Right kidney (tissue), 1 donor: ENCODE results near the gene GRIN2C.
"Not testable (repeated sequence)": the region's sequence is repeated elsewhere in the genome, so short reads cannot be mapped to it uniquely, and the experiment has no call there.

ENCODE experiments used
- DNase-seq: peaks from one replicate; pipeline ENCODE4 v3.0.0-alpha.2; 2016

The GRIN2C gene

DNA sequence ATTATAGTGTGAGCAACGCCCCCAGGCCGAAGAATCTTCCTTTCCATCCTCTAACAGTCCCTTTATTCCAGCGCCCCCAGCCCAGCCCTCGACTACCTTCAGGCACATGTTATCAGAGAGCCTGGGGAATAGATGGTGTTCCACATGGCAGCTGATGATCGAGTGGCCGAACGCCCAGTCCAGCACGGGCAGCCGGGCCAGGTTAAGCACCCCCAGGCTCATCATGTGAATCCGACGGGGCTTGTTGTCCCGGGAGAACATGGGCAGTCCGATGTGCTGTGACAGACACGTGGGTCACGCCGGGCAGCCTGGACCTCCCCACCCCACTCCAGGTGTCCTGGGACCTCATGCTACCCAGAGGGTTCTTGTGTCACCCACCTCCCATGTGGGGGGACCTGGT, 19.6 kb upstream of the GRIN2C start:
- no peak for DNase-seq

DNA sequence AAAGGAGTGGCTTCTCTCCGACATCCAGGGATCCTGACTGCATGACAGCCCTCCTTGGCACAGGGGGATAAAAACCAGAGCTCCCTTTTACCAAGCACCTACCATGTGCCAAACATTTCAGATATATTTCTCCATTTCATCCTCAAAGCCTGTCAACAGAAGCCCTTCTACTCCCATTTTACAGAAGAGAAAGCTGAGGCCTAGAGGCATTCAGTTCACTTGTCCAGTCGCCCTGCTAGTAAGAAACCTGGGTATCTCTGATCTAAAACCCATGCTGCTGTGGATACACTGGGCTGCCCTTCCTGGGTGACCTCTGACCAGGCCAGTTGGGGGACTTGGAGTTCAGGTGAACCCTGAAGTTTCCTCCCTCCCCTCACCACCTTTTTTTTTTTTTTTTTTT, 19.0 kb upstream of the GRIN2C start:
- no peak for DNase-seq

DNA sequence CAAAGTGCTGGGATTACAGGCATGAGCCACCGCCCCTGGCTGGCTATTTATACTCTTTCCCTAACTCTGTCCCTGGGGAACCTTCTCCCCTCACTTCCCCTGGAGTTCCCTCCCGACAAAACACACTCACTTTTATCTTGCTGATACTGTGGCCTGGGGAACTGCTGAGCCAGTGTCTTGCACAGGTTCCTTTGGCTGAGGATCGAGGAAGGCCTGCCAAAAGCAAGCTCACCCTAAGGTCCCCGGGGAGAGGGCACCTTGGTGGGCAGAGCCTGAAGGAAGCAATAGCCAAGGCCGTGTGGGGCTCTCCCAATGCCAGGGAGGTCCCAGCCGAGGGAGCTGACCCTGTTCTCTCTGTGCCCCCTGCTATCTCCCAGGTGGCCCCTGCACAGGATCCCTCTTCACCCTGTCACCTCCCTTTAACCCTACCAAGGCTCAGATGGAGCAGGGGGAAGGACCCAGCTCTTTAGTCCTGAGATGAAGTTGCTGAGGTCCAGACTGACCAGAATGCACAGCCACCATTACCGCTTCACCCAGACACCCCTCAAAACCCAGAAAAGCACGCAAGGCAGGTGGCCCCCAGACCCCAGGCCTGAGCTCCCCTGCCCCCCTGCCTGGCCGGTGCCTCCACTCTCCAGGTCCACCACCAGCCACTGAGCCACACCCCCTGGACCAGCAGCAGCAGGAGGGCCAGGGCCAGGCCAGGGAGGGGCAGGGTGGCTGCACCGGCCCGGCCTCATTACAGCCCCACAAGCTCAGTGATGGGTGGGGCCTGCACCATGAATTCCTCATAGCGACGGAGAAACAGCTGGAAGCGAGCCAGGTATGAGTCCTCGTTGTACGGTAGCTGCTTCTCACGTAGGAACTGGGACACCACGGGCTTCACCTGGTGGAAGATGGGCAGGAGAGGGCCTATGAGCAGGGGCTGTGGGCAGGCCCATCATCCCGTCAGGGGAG, 18.2 kb upstream of the GRIN2C start:
- no peak for DNase-seq

DNA sequence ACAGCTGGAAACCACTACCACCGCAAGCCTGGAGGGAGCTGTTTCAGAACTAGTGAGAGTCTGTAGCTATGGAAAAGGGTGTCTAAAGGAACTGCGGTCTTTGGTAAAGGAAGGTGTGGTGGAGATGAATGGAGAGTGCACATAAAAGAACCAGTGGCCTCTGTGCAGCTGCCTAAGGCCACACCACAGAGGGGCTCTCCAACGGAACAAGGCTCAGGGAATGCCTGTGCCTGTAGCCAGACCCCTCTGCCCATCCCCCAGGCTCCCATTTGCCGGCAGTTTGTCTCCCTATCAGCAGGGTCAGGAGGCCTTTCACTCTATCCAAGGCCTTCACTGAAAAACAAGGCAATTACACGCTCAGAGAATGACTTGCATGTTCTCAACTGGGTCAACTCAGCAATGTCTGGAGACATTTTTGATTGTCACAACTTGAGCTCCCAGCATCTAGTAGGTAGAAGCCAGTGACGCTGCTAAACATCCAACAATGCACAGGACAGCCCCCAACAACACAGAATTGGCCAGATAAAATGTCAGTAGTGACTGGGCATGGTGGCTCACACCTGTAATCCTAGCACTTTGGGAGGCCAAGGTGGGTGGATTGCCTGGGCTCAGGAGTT, 16.4 kb upstream of the GRIN2C start:
- DNase-seq: no peak

DNA sequence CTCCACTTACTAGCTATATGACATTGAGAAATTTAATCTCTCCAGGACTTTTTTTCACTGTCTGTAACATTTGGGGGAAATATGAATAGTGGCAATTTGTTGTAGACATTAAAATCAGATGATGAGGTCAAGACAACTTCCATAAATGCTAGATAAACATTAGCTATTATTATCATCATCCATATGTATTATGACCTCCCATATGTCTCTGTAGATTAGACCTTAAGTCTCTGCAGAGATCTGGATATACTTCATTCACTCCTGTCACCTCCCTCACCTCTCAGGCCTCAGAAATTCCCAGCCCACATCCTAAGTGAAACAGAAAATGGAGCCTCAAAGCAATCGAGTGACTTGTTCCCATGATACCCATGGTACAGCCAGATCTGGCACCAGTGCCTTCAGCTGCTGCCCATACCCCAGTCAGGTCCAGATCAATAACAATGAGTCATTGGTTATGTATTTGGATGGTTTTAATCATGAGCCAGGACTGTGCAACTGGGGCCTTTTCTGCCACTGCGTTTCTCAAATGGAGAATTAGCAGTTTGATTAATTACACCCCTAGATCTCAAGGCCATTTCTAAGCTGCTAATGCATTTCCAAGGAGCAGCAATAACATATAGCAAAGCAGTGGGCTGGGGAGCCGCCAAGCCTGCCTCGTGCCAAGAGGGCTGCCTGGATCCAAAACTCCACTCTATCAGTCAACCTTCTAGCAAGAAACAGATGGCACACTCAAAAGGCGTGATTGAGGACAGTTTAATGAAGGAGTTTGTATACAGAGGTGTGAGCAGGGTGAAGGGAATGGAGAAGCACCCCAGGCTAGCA, 15.7 kb upstream of the GRIN2C start:
- no peak for DNase-seq

DNA sequence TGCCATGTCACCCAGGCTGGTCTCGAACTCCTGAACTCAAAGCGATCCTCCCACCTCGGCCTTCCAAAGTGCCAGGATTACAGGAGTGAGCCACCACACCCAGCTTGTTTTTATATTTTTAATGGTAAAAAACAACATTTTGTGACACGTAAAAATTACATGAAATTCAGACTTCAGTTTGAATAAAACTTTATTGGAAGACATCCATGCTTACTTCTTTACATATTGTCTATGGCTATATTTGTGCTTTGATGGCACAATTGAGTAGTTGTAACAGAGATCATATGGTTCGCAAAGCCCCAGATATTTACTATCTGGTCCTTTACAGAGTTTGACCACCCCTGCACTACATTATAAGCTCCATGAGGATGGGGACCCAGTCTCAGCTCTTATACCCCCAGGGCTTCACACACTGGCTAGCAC, 14.9 kb upstream of the GRIN2C start:
- no peak for DNase-seq

DNA sequence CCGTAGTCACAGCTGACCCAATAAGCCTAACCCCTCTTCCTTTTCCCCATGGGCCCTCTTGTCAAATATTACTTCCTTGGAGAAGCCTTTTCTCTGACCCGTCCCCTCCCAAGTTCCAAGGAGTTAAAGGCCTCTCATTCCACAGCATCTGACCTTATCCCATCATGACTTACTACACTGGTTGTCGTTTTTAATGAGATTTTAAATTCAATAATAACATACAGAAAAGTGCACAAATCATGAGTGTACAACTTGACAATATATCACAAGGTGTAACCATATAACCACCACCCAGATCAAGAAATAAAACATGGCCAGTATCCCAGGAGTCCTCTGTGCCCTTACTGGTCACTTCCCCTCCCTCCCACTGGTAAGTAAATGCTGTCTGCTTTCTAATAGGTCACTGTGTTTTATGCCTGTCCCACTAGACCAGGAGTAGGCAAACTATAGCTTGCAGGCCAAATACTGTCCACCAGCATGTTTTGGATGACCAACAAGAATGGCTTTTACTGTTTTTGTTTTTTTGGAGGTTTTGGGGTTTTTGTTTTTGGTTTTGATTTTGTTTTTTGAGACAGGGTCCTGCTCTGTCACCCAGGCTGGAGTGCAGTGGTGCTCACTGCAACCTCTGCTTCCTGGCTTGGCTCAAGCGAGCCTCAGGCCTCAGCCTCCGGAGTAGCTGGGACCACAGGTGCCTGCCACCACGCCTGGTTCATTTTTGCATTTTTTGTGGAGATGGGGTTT, 14.4 kb upstream of the GRIN2C start:
- no peak for DNase-seq

DNA sequence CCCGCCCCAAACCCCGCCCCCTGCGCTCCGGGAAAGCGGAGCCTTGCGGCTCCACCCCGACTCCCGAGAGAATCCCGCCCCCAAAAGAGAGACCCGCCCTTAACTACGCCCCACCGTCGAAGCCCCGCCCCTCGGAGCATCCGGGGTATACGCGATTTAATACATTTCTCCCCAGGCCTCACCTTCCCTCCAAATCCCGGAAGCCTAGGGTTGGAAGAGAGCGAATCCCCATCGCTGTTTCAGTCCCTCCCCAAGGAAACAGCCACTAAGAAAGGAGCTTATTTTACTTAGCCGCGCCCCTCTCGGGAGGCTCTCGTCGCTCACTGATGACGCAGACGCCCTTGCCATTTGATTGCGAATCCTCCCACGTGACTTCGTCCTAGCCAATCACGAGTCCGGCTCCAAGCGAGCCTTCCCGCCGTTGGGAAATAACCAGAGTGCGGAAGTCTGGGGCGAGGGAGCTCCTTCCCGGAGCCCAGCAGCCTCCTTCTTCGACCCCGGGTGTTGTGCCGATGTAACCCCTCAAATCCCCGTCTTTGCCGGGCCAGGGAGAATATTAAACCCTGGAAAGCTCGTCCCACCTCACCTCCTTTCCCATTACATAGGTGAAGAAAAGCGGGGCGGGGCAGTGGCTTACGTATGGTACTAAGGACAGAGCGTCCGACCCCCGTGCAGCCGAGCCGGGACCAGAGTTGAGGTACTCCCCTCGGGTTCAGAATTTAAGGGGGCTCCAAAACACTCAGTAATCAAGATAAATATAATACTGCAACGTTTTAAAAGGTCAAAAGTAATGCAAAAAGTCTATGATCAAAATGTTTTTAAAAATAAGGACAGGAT, 13.6 kb upstream of the GRIN2C start:
- peak; percentile 96 for DNase-seq

DNA sequence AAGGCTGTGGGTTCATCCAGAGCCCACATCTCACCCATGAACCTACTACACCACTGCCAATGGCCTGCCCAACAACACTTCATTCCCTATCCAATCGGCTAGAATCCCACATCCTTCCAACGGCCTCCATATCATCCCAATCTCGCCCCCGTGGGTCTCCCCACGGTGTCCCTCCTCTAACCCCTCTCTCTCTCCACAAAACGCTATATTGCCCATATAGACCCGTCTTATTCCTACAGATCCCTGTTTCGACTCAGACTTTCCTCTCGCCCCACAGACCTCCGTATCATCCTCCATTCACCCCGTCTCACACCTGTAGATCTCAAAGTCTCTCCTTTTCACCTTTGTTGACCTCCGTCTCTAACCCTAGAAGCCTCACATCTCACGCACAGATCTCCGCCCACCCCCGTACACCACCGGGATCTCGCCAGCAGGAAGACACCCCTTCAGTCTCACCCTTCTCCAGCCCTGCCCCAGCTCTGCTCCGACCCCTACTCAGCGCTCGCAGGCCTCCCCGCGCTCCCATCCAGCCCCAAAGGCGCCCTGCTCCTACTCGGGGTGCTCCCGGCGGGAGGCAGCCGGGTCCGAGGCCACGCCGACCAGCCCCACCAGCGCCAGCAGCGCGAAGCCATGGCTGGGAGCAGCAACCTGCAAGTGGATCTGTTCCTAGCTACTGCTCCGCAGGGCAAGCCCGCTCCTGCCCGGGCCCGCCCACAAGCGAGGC, 12.8 kb upstream of the GRIN2C start, which contains the start of gene FDXR:
FDXR (minus strand) TSS at position 682 of the 724 bp plus-strand sequence; CDS start at position 632, 50 bp downstream.
- peak; percentile 83 for DNase-seq

DNA sequence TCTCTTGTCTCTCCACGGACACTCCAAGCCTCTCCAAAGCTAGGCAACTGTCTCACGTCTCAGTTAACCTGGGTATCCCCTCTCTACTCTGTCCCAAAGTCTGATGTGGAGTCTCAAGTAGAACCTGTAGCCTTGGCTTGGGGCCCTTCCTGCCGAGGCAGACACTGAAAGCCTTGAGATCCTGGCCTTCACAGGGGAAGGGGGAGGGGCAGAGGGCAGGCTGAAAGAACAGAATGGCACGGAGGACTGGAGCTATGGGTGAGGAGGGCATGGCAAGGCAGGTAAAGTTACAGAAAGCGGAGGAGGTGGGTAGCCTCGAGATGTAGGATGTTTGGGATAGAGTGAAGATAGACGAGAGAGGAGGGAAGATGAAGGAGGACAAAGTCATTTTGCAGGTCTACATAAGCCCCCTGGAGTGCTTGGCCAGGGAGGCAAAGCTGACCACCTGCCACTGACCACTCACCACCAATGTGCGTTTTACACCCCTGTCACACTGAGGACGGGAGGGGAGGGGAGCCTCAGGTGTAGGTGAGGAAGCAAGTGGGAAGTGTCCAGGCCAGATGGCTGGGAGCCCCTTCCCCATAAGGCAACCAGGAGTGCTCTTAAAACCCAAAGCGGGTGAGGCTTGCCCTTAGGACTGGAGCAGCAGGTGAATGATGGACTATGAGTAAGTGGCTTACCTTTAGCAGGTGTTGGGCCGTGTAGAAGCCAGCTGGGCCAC, 11.8 kb upstream of the GRIN2C start:
- no peak for DNase-seq

DNA sequence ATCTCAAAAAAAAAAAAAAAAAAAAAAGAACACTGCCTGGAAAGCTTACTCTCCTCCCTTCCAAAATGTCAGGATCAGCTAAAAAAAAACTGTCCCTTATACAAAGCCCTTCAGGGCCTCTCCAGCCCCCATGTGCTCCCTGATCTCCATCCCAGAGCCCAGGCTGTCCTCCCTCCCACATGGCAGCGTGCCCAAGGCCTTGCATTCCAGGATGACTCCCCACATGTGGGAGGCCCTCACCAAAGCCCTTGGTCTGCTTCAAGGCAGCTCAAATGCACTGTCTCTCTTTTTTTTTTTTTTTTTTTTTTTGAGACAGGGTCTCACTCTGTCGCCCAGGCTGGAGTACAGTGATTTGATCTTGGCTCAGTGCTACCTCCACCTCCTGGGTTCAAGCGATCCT, 10.8 kb upstream of the GRIN2C start:
- DNase-seq: no peak

DNA sequence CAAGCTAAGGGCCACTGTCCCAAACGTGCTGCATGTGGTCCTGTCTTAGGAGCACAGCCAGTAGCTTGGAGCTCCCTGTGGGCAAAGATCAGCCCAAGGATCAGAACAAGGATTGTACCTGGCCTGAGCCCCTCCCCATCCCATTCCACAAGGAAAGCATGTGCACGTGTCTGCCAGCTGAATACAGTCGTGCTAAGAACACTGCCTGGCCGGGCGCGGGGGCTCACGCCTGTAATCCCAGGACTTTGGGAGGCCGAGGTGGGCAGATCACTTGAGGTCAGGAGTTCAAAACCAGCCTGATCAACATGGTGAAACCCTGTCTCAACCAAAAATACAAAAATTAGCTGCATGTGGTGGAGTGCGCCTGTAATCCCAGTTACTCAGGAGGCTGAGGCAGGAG, 10.3 kb upstream of the GRIN2C start:
- DNase-seq: not testable (repeated sequence)

DNA sequence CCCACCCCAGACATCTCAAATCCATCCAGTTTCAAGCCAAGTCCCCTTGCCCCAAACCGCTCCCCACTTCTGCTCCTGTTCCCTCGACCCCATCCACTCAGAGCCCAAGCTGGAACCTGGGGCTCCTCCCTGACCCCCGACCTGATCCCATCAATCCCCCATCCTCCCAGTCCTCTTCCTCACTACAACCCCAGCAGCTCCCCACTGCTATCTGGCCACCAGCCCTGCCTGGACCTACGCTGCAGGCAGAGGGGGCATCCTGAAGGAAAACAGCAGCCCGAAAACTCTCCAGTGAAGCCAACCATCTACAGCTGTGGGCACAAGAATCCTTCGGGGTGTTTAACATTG, 9.2 kb upstream of the GRIN2C start:
- DNase-seq: no peak

DNA sequence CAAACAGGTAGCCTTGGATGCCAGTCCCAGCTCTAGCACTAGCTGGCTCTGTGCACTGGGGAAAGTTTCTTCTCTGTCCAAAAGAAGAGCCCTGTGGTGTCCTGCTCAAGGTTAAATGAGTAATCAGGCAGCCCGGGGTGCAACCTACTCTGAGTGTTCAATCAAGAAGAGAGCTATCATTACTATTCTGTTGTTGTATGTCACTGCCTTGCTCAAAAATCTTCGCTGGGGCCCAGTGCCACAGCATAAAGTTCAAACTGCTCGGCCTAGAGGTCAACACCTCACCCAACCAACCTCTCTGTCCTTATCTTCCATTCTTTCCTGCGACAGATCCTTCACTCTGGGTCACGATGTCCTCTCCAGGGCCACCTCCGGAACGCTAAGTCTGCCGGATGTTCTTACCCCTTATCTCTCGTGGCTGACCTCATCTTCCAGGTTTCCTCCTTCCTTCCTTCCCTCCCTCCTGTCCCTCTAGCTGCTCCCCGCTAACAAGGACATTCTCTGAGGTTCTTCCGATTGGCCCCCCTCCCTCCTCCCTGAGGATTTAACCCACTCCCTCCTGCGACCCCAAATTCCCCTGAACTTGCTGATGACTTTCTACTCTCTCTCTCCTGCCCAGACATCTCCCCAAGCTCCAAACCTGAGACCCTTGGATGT, 8.7 kb upstream of the GRIN2C start:
- DNase-seq: no peak

DNA sequence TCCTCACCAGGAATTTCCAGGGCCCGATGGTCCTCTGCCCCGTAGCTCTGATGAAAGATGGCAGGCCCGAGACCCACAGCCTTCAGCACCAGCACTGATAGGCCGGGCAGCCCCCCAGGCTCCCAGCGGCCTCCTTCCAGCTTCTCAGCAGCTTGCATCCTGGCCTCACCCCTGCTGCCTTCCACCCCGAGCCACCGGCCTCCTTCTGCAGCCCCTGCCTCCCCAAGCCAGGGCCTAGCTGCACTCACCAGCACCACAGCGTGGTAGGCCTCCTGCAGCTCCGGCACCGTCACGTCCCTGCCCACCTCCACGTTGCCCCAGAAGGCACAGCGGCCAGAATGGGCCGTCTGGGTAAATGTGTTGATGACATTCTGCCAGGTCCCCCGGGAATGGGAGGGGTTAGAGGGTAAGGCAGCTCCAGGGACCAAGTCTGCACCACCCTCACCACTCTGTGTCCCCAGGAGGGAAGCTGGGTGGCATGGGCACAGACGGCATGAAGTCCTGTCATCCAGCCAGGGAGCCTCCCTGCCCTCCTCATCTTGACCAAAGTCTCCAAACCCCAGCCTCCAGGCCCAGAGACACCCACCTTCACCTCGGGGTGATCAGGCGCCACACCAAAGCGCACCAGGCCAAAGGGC, 6.6 kb upstream of the GRIN2C start:
- DNase-seq: no peak

DNA sequence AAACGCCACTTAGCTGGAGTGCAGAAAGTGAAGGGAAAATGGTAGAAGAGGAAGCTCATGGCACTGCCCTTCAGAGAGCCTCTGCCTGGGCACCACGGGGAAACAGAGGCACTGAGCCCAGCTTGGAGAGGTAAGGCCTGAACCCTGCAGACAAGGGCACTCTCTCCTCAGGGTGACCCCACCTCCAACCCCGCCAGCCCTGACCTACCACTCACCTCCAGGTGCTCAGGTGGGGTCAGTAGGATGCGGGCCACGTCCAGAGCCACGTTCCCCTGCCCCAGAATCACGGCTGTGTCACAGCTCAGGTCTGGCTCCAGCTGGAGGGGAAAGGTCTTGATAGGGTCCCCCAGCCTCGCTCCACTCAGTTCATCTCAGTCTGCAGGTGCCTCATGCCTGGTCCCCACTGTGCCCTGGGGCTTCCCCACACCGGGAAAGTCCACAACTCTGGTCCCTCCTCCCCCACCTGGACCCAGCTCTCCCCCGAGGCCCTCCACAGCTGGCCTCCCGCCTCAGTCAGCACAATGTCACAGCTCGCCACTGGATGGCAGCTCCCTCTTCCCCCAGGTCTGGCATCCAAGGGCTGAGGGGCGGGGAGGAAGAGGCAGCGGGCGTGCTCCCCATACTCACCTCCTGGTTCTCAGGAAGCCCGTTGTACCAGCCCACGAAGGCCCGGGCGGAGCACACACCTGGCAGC, 6.0 kb upstream of the GRIN2C start:
- DNase-seq: no peak

DNA sequence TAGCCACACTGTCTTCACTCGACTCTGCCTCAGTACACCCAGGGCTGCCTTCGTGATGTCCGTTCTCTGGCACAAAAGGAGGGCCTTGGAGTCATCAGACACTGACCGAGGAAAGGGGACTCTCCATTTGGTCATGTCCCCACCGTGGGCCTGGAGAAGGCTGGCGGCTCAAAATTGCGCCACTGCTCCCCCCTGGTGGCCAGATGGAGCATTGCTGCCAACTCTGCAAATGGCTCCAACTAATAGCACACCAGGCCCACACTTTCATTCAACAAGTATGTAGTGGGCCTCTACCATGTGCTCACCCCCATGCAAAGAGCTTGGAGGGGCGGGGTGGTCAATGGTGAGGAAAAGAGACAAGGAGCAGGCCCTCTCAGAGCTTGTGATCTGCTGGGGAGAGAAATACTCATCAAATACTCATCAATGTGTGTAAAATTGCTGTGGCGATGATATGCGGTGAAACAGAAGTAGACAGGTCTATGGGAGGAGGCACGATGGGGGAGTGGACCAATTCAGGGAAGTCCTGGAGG, 5.2 kb upstream of the GRIN2C start:
- DNase-seq: peak; percentile 67
